SK-N-MC (cell line): Measurements from ENCODE around the gene CUL9.

Experiments
- EZH2 ChIP-seq: fragments of 200-600 bp; sonication (generic); IDR thresholded peaks from one replicate; pipeline ENCODE4 v1.6.1; 2017; ENCODE audit warnings: antibody characterized with exemption
- FOXP2 ChIP-seq: optimal IDR thresholded peaks from 2 replicates; pipeline ENCODE3; 2011; ENCODE audit warnings: mild to moderate bottlenecking, moderate library complexity; ENCODE audit not compliant: insufficient read depth; ENCODE audit errors: extremely low read length, control extremely low read depth
- POLR2AphosphoS5 ChIP-seq: IDR thresholded peaks from 2 replicates; pipeline ENCODE4 v1.6.1; 2012; ENCODE audit warnings: mild to moderate bottlenecking, low read depth, low read length, borderline replicate concordance

GRCh38 chr6:43203029-43203717 lies 21.2 kb downstream of the CUL9 start:
- TF ChIP-seq POLR2AphosphoS5, result no peak
- no peak for TF ChIP-seq EZH2
- no peak for TF ChIP-seq FOXP2
